ENCODE results near the gene ARX.

Gene ARX

DNA sequence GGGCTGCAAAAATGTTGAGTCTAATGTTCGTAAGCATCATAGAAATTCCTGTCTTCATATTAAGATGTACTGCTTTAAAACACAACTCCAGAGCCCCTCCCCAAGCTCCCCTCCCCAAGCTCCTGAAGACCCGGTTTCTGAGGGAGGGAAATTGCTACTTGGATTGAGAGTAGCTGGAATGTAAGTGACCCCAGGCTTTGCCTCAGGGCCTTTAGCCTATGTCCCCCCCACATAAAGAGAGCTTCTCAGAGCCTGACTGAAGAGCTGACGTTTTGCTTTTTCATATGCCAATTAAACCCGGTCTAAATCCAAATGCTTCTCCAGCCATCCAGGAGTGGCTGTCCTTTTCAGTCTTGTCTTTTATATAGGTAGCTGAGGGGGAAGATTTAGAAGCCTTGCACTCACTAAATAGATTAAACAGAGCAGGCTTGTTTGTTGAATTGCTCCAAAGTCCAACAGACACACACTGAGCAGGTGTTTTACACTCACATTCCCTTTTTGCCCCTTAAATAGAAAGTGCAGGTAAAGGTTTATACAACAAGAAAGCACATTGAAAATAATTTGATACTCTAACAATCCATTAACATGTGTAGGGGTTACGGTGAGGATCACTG is 19.6 kb downstream of the ARX start:
- DNase-seq = no peak

DNA sequence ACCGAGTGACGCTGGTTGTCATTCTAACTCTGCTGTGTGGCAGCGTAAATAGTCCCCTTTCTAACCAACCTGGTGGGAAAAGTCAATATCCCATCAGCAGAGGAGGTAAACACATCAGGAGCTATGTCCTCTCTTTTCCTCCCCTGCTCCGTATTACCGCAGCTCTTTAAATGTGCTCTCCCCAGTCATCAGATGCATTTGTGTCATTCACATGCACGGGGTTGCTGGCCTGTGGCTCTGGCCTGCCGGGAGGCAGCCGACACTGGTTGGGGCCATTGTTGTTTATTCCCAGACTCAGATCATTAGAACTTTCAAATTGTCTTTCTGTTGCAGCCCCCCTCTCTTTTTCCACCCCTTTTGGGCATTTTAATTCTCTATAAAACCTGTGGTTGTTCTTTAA is 21.9 kb downstream of the ARX start:
- no peak for DNase-seq

DNA sequence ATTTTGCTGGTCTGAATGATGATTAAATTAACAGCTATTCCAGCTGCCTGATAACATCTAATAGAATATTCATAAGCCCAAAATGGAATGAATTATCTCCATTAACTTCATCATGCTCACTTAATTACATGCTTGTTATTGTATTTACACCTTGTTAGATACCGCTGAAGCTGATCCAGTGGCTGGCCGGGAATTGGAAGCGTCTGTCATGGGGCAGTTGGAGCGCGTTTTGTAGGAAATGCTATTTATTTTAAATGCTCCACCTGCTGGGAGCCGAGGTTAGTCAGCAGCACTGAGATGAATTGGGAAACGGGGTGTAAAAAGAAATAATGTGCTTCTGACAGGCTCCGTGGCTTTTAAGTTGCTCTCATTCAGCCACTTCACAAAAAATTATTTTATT is 25.2 kb downstream of the ARX start:
- no peak for DNase-seq

DNA sequence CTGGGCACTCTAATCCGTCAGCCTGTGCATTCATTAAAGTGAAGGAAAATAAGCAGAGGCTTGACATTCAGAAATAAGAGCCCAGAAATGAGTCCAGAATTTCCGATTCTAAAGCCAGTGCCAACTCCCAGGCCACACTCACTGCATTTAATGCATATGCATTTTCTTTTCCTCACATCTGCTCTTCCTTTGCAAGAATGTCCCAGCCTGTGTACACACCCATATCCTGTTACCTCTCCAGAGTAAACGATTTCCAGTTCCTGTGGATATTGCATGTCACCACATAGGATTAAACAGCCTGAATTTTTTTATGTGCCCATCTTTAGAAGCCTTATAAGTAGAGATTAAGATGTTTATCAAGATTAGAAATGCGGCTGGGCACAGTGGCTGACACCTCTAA is 27.5 kb downstream of the ARX start:
- DNase-seq = no peak

DNA sequence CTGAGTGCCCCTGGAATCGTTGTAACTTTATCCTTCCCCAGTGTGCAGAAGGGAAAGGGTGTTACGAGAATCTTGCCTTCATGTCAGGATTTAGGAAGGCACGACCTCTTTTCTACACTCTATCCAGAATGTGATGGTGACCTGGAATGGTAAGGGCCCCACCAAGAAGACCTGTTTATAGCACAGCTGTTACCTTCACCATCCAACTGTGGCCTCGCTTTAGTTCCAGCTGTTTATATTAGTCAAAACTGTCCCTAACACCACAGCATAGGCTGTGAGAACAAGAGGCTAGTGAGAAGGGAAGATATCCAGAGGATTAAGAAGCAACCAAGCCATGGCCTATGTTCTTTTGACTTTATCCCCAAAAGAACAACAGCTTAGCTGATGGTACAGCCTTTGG is 28.0 kb downstream of the ARX start:
- no peak for DNase-seq

DNA sequence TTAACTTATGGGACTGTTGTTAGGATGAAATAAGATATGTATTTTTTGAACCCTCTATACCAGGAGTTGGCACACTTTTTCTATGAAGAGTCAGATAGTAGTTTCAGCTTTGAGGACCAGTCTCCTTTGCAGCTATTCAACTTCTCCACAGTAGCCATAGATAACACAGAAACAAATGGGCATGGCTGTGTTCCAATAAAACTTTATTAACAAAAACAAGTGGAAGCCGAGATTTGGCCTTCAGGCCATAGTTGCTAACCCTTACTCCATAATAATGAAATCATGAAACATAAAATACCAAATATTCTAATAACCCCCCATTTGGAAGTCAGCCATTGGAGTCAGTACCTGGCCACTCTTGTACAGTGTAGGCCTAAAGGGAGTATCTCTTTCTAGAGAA is 30.6 kb downstream of the ARX start:
- DNase-seq = no peak

DNA sequence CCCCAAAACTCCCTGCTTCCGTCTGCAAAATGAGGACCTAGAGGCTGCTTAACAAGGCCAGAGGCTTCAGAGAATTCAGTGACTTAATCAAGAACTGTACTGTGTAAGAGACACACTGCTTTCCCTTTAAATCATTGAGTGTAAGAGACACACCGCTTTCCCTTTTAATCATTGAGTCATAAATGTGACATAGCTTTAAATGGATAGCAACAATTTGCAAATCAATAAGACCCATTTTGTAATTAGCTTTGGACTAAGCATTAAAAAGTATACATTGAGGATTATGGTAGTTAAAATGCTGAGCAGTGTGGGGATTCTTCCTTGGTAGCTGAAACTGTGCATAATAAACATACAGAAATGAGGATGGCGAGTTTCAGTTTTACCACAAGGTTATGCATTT is 31.8 kb downstream of the ARX start:
- DNase-seq = no peak

DNA sequence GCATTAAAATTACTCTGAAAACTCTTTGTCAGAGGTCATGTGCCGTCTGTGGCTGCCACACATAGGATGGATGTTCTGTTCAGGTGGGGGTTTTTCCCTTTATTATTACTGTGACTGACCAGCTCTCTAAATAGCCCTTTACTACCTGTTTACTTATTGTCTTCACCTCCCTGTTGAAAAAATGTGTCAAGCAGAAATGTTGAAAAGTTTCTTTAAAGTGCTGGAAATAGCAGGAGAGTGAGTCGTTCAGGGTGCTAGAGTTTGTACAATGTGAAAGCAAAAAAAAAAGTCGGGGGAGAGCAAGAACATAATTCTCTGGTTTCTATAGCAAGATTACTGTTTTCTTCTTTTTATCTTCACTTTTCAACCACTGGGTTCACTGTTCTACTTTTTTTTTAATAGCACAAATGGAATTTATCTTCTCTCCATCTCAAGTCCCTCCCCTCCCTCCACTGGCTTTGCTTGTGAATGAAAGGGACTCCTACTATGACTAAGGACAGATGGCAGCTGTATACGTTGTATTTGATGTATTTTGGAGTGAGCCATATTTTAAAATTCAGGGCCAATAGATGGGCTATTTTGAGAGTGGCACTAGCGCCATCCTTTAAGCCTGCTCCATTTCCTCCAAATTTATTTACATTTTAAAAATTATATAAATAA is 33.3 kb downstream of the ARX start:
- DNase-seq = no peak

DNA sequence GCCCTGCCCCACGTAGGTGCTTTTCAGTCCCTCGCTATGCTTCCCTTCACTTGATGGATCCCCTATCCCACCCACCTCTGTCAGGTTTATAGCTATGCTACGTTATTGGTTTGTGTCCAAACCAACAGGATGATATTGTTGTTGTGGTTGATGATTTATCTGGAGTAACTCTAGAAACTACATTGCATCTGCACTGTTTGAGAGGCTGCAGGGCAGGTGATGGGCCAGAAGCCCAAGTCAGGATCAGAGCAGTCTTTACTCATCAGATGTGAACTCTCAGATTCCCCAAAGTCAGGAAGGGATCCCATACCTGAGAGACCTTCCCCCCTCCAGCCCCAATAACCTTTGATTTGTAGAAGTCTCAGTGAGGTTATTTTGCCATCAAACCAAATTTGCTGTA is 34.7 kb downstream of the ARX start:
- no peak for DNase-seq

DNA sequence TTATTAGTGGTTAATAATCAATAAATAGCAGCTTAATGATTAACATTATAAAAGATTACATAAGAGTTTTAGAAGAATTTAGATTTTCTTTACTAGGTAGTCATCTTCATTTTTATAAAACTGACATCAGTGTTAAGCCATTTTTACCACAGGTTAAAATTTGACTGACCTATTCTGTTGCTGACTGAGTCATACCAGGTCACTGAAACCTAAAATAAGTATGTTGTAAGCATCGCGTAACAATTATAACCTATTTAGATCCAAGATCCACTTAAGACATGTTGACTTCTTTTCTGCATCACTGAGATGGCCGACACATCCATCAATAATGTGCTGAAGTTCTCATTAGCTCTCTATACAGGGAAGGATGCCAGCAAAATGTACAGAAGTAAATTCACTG is 36.7 kb downstream of the ARX start:
- no peak for DNase-seq

DNA sequence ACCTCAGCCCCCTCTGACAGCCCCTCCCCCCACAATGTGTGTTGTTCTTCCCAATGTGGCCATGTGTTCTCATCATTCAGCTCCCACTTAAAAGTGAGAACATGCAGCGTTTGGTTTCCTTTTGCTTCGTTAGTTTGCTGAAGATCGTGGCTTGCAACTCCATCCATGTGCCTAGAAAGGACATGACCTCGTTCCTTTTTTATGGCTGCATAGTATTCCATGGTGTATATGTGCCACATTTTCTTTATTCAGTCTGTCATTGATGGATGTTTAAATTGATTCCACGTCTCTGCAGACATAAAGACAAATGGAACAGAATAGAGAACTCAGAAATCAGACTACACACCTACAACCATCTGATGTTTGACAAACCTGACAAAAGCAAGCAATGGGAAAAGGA is 46.0 kb downstream of the ARX start:
- DNase-seq = no peak

DNA sequence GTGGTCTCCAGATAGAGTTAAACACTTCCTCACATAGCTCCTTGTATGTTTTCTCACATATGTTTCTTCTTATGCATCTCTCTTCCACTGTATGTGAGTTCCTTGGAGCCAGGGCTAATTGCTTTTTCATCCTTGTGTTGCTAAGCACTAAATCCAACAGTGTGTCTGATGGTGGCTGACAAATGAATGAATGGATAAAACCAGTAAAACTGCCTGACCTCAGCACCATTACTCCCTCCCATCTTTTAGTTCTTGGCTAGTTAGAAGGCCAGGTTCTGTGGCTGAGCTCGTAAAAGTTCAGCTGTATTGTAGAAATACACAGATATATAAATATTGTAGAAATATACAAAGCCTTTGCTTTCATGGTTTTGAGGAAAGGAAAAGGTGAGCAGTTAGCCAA is 50.4 kb downstream of the ARX start:
- no peak for DNase-seq

DNA sequence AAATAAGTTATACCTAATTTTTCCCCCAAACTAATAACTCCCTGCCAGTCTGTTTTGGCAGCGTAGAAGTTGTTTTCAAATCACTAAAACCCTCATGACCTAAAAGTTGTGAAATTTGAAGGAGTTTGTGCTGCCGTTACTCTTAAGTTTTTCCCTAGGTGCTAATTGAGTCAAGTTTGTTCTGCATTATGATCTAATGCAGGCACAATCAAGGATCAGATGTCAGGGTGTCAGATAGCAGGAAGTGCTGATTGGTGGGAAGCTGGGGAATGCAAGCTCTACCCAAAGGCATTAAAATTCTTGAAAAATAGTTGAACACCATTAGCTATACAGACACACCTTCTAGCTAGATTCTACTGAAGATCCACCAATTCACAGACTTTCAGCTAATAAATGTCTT is 51.9 kb downstream of the ARX start:
- no peak for DNase-seq

DNA sequence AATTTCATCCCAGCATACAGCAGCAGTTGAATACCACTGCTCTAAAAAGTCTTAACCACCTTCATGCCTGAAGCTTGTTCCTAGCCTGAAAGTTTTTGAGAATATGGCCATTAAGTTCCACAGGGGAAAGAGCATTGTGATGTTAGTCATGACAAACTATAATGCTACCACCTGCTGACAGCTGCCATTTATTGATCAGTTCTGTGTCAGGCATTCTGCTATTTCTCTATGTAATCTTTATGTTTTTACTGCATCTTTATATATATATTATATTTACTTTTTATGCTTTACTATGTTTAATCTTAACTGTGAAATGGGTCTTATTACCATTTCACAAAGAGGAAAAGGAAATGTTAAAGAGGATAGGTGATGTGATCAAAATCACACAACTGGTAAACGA is 54.0 kb downstream of the ARX start:
- DNase-seq = no peak

DNA sequence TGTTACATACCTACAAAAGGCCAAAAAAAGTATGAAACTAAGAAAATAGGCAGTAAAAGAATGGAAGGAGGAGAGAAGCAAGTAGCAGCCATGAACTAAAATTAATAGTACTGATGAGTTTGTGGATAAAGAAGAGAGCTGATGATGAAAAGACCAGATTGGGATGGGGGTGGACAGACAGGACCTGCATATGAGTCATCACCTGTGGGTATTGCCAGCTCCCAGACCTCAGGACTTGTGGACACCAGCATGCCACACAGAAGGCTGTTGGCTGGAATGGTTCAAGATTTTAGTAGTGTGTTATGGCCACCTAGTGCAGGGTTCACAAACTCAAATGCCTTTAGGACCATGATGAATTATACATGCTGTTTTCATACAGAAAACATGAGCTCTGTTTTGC is 58.9 kb downstream of the ARX start:
- no peak for DNase-seq

DNA sequence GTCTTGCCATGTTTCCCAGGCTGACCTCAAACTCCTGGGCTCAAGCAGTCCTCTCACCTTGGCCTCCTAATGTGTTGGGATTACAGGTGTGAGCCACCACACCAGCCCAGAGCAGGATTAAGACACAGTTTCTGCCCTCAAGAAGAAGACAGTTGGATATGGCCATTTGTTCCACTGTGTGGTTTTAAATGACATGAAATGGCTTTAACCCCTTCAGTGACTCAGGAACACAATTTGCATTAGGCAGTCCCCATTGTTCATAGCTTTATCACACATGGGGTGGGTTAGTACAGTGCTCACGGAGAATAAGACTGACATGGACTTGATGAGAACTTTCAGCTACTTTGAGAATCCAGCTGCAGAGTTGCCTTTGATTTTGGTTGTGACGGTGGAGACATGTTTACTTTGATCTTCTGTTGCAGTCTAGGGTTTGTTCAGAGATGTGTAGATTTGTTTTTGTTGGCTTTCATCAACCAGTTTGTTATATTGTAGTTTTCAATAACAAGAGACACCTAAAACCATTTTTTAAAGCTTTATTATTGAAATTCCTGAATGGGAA is 60.3 kb downstream of the ARX start:
- DNase-seq = no peak

DNA sequence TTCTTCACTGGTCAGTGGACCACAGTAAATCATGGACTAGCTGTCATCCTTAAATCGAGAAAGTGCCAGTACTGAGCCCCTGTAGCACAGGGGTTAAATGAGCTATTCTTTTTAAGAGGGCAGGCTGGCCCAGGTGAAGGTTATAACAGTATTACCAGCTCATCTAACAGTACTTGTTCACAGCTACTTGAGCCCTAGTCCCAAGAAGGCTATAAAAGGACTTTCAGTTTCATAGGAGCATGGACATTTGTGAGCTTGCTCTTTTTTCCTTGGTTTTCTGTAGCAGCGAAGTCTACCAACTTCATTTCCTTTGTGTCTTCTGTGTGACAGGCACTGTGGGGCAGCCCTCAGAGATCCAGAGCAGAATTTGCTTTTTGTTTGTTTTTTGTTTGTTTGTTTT is 61.0 kb downstream of the ARX start:
- no peak for DNase-seq
